Measurements from ENCODE around the gene VAMP2. TPM values are rescaled to one million over a fixed set of nuclear protein-coding genes. Genes with fewer than 3 reads are reported as not detected.

VAMP2 gene
- total RNA-seq, 1 donor from 2014 or later, result 117 TPM

- Mint-ChIP-seq H3K4me1 (ENCODE audit: low read depth, unreplicated experiment) (no peaks in the 10 kb centered on the region), H3K4me3 (ENCODE audit: unreplicated experiment) (peak overlapping the region; percentile 63), H3K9me3 (ENCODE audit: unreplicated experiment) (no peaks in the 10 kb centered on the region), H3K27ac (ENCODE audit: unreplicated experiment) (no peak overlapping the region), H3K27me3 (ENCODE audit: unreplicated experiment) (peaks cover 30% of the 10 kb centered on the region), H3K36me3 (ENCODE audit: unreplicated experiment) (no peaks in the 10 kb centered on the region)
- DNase-seq, result no peak
- TF ChIP-seq CTCF (IDR thresholded peaks at IDR 0.05; ENCODE audit: partially characterized antibody, unreplicated experiment), result no peak
Measured at GRCh38 chr17:8110907-8111306, 51.8 kb downstream of the VAMP2 start.

GRCh38 chr17:8110456-8110804, 52.3 kb downstream of the VAMP2 start:
- Mint-ChIP-seq H3K36me3 (ENCODE audit: unreplicated experiment) (no peaks in the 10 kb centered on the region), H3K9me3 (ENCODE audit: unreplicated experiment) (no peaks in the 10 kb centered on the region), H3K4me3 (ENCODE audit: unreplicated experiment) (peak overlapping the region; percentile 63), H3K4me1 (ENCODE audit: low read depth, unreplicated experiment) (no peaks in the 10 kb centered on the region), H3K27ac (ENCODE audit: unreplicated experiment) (no peak overlapping the region), H3K27me3 (ENCODE audit: unreplicated experiment) (peaks cover 31% of the 10 kb centered on the region)
- TF ChIP-seq CTCF (IDR thresholded peaks at IDR 0.05; ENCODE audit: partially characterized antibody, unreplicated experiment), result peak; percentile 60
- no peak for DNase-seq

GRCh38 chr17:8109661-8110455, 52.9 kb downstream of the VAMP2 start:
- DNase-seq, result peak; percentile 72
- H3K27ac Mint-ChIP-seq (ENCODE audit: unreplicated experiment), result no peak overlapping the region
- H3K4me1 Mint-ChIP-seq (ENCODE audit: low read depth, unreplicated experiment), result no peaks in the 10 kb centered on the region
- peaks cover 2% of the 10 kb centered on the region for H3K9me3 Mint-ChIP-seq (ENCODE audit: unreplicated experiment)
- no peaks in the 10 kb centered on the region for H3K36me3 Mint-ChIP-seq (ENCODE audit: unreplicated experiment)
- H3K4me3 Mint-ChIP-seq (ENCODE audit: unreplicated experiment), result peak overlapping the region; percentile 65
- H3K27me3 Mint-ChIP-seq (ENCODE audit: unreplicated experiment), result peaks cover 35% of the 10 kb centered on the region
- TF ChIP-seq CTCF (IDR thresholded peaks at IDR 0.05; ENCODE audit: partially characterized antibody, unreplicated experiment), result peak; percentile 93

Small RNA genes lying within 50 kb of the gene (microRNA-seq; reads per million reads assigned to microRNA genes)
- gene MIR4521 (ENCODE audit: unreplicated experiment), result 137 reads per million, percentile 77 among the genes with 10 or more reads in this experiment
- gene MIR6883 (ENCODE audit: unreplicated experiment), result not detected

Other genes with a start within 250 kb of the VAMP2 start
- 0.49 TPM for gene RNF227, start 246.7 kb downstream of the VAMP2 start, total RNA-seq (ENCODE audit: unreplicated experiment)
- gene KCNAB3, start 233.1 kb downstream of the VAMP2 start, total RNA-seq (ENCODE audit: unreplicated experiment), result 12.3 TPM
- 214 TPM for gene TRAPPC1, start 231.0 kb downstream of the VAMP2 start, total RNA-seq (ENCODE audit: unreplicated experiment)
- gene CNTROB, start 230.7 kb downstream of the VAMP2 start, total RNA-seq (ENCODE audit: unreplicated experiment), result 55.7 TPM
- gene GUCY2D, start 160.3 kb downstream of the VAMP2 start, total RNA-seq (ENCODE audit: unreplicated experiment), result not detected
- gene ALOX15B, start 123.9 kb downstream of the VAMP2 start, total RNA-seq (ENCODE audit: unreplicated experiment), result not detected
- not detected for gene ALOX12B, start 75.2 kb downstream of the VAMP2 start, total RNA-seq (ENCODE audit: unreplicated experiment)
- not detected for gene ALOXE3, start 44.4 kb downstream of the VAMP2 start, total RNA-seq (ENCODE audit: unreplicated experiment)
- gene HES7, start 38.8 kb downstream of the VAMP2 start, total RNA-seq (ENCODE audit: unreplicated experiment), result 2.2 TPM
- 64.6 TPM for gene PER1, start 10.5 kb downstream of the VAMP2 start, total RNA-seq (ENCODE audit: unreplicated experiment)
- gene TMEM107, start 13.4 kb upstream of the VAMP2 start, total RNA-seq (ENCODE audit: unreplicated experiment), result 12.8 TPM
- gene BORCS6, start 27.2 kb upstream of the VAMP2 start, total RNA-seq (ENCODE audit: unreplicated experiment), result 14.2 TPM
- gene AURKB, start 47.6 kb upstream of the VAMP2 start, total RNA-seq (ENCODE audit: unreplicated experiment), result 17.3 TPM
- gene CTC1, start 85.1 kb upstream of the VAMP2 start, total RNA-seq (ENCODE audit: unreplicated experiment), result 85.3 TPM
- gene PFAS, start 86.3 kb upstream of the VAMP2 start, total RNA-seq (ENCODE audit: unreplicated experiment), result 74.6 TPM
- 29.5 TPM for gene RANGRF, start 125.7 kb upstream of the VAMP2 start, total RNA-seq (ENCODE audit: unreplicated experiment)
- 4.0 TPM for gene SLC25A35, start 132.5 kb upstream of the VAMP2 start, total RNA-seq (ENCODE audit: unreplicated experiment)
- 0.66 TPM for gene ARHGEF15, start 147.3 kb upstream of the VAMP2 start, total RNA-seq (ENCODE audit: unreplicated experiment)
- gene ODF4, start 176.9 kb upstream of the VAMP2 start, total RNA-seq (ENCODE audit: unreplicated experiment), result not detected
- 941 TPM for gene RPL26, start 220.2 kb upstream of the VAMP2 start, total RNA-seq (ENCODE audit: unreplicated experiment)
- gene RNF222, start 234.9 kb upstream of the VAMP2 start, total RNA-seq (ENCODE audit: unreplicated experiment), result not detected